ENCODE results near the gene SMARCD3. TPM values are rescaled to one million over a fixed set of nuclear protein-coding genes. Genes with fewer than 3 reads are reported as not detected.

SMARCD3 gene
- total RNA-seq, 4 donors from 2014 or later = 25.3 to 43.4 (median 40.6) TPM

- H3K27ac ChIP-seq (replicated peaks in 1 of 4) = peak within 1 kb of the TSS; percentile 74 to 85 (median 80)
- under 1% methylated on average over 55 of the region's 68 CpGs for WGBS
- peak within 1 kb of the TSS; percentile 73 to 85 (median 80) for H3K4me3 ChIP-seq
- intact Hi-C loops (cut with DNase I) = no loop called here
- H3K9me3 ChIP-seq = no peaks in the 10 kb centered on the region
- H3K36me3 ChIP-seq = peaks cover 21 to 29% (median 28%) of the 10 kb centered on the region in 4 donors
- no peaks in the 10 kb centered on the region for H3K27me3 ChIP-seq
- TF ChIP-seq POLR2AphosphoS5 (IDR thresholded peaks at IDR 0.05) = peak; percentile 88 to 89
- no peak for TF ChIP-seq EP300 (IDR thresholded peaks at IDR 0.05)
- TF ChIP-seq, protein P1, sequence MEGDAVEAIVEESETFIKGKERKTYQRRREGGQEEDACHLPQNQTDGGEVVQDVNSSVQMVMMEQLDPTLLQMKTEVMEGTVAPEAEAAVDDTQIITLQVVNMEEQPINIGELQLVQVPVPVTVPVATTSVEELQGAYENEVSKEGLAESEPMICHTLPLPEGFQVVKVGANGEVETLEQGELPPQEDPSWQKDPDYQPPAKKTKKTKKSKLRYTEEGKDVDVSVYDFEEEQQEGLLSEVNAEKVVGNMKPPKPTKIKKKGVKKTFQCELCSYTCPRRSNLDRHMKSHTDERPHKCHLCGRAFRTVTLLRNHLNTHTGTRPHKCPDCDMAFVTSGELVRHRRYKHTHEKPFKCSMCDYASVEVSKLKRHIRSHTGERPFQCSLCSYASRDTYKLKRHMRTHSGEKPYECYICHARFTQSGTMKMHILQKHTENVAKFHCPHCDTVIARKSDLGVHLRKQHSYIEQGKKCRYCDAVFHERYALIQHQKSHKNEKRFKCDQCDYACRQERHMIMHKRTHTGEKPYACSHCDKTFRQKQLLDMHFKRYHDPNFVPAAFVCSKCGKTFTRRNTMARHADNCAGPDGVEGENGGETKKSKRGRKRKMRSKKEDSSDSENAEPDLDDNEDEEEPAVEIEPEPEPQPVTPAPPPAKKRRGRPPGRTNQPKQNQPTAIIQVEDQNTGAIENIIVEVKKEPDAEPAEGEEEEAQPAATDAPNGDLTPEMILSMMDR (IDR thresholded peaks at IDR 0.05) = peak in 1 of 3 experiments; percentile 18
- no peak for TF ChIP-seq POLR2A (IDR thresholded peaks at IDR 0.05; ENCODE audit: low read depth)
- DNase-seq (ENCODE audit: extremely low spot score) = peak; percentile 100
- peaks cover 32 to 33% (median 32%) of the 10 kb centered on the region in 4 donors for H3K4me1 ChIP-seq
These were observed 21.4 kb downstream of the SMARCD3 start, which contains the start of gene ABCF2 for GRCh38 chr7:151226875-151227782. TSS of gene ABCF2 (minus strand) at chr7:151227205. CDS start at chr7:151226458, 747 bp downstream.

- no peak for TF ChIP-seq EP300 (IDR thresholded peaks at IDR 0.05)
- H3K4me3 ChIP-seq = peak overlapping the region; percentile 73 to 85 (median 80)
- no peak for DNase-seq (ENCODE audit: extremely low spot score)
- WGBS = 1% methylated on average over 15 of the region's 15 CpGs
- peaks cover 27 to 35% (median 34%) of the 10 kb centered on the region in 4 donors for H3K36me3 ChIP-seq
- H3K4me1 ChIP-seq = peaks cover 26 to 27% (median 27%) of the 10 kb centered on the region in 4 donors
- intact Hi-C loops (cut with DNase I) = no loop called here
- H3K27ac ChIP-seq (replicated peaks in 1 of 4) = peak overlapping the region; percentile 74 to 85 (median 80)
- no peaks in the 10 kb centered on the region for H3K27me3 ChIP-seq
- no peaks in the 10 kb centered on the region for H3K9me3 ChIP-seq
These were observed 22.0 kb downstream of the SMARCD3 start for GRCh38 chr7:151226560-151226874.

DNA sequence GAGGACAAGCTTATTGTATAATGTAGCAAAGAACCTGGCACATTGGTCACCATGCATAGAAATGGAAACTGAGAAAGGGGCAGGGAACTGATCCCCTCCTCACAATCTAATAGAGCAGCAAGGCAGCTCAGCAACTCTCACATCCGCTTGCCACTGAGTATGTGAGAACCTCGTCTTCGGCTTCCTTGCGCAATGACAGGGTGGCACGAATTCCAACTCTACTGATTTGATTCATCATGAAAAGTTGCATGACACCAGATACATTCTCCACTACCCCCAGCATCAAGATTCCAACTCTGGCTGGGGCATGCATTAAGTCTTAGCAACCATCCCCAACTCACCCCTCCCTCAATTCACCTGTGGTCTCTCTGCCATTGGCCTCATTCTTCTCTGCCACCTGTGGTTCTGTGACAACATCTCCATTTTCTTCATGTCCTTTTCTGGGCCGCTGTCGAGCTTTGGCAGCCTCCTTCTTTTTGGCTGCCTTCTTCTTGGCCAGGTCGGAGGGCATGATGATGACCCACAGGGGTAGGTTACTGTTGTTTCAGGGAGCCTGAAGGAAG, 22.5 kb downstream of the SMARCD3 start:
- Histone ChIP-seq H3K36me3 (peaks cover 32 to 40% (median 39%) of the 10 kb centered on the region in 4 donors), H3K9me3 (no peaks in the 10 kb centered on the region), H3K27ac (replicated peaks in 1 of 4) (peak overlapping the region; percentile 74 to 85 (median 80)), H3K4me1 (peaks cover 22 to 25% (median 24%) of the 10 kb centered on the region in 4 donors), H3K27me3 (no peaks in the 10 kb centered on the region), H3K4me3 (peak overlapping the region; percentile 73 to 85 (median 80))
- TF ChIP-seq, protein P1 (IDR thresholded peaks at IDR 0.05) = no peak
- no peak for TF ChIP-seq EP300 (IDR thresholded peaks at IDR 0.05)
- TF ChIP-seq POLR2A (IDR thresholded peaks at IDR 0.05; ENCODE audit: low read depth) = no peak
- TF ChIP-seq POLR2AphosphoS5 (IDR thresholded peaks at IDR 0.05) = no peak
- intact Hi-C loops (cut with DNase I) = no loop called here
- no peak for DNase-seq (ENCODE audit: extremely low spot score)
- WGBS = 65% methylated on average over 8 of the region's 8 CpGs

GRCh38 chr7:151223728-151224127, 24.8 kb downstream of the SMARCD3 start:
- TF ChIP-seq, protein P1 (IDR thresholded peaks at IDR 0.05) = no peak
- TF ChIP-seq POLR2A (IDR thresholded peaks at IDR 0.05; ENCODE audit: low read depth) (no peak), EP300 (IDR thresholded peaks at IDR 0.05) (no peak), POLR2AphosphoS5 (IDR thresholded peaks at IDR 0.05) (no peak)
- WGBS = 89% methylated on average over 13 of the region's 14 CpGs
- Histone ChIP-seq H3K27ac (replicated peaks in 1 of 4) (no peak overlapping the region), H3K4me1 (peaks cover 21 to 25% (median 24%) of the 10 kb centered on the region in 4 donors), H3K36me3 (peaks cover 48 to 63% (median 62%) of the 10 kb centered on the region in 4 donors), H3K27me3 (no peaks in the 10 kb centered on the region), H3K4me3 (no peak overlapping the region), H3K9me3 (no peaks in the 10 kb centered on the region)
- intact Hi-C loops (cut with DNase I) = no loop called here
- DNase-seq (ENCODE audit: extremely low spot score) = no peak

DNA sequence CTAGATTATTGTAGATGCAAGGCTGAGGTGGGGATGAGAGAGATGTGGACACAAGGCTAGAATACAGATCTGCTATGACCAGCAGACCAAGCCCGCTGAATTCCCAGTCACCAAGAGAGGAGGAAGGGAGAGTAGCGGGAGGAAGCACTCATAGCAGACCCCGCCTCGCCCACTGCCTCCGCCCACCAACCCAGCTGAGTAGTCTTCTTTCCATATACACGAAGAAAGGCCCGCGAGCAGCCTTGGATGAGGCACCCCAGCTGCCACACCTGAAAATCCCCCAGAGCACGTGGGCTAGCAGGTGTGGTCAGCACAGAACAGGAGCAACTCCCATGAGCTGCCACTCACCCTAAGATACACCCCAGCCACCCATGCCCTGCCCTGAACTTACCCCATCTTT, 30.3 kb downstream of the SMARCD3 start:
- H3K27ac ChIP-seq (replicated peaks in 1 of 4) = no peak overlapping the region
- H3K4me1 ChIP-seq = no peaks in the 10 kb centered on the region
- H3K36me3 ChIP-seq = peaks cover 87 to 100% (median 100%) of the 10 kb centered on the region in 4 donors
- intact Hi-C loops (cut with DNase I) = no loop called here
- TF ChIP-seq, protein P1 (IDR thresholded peaks at IDR 0.05) = no peak
- TF ChIP-seq POLR2A (IDR thresholded peaks at IDR 0.05; ENCODE audit: low read depth) (no peak), EP300 (IDR thresholded peaks at IDR 0.05) (no peak), POLR2AphosphoS5 (IDR thresholded peaks at IDR 0.05) (no peak)
- 95% methylated on average over 9 of the region's 9 CpGs for WGBS
- H3K9me3 ChIP-seq = no peaks in the 10 kb centered on the region
- DNase-seq (ENCODE audit: extremely low spot score) = no peak
- H3K4me3 ChIP-seq = no peak overlapping the region
- no peaks in the 10 kb centered on the region for H3K27me3 ChIP-seq

Data from esophagus muscularis mucosa (tissue), 4 donors.